HUES6 (cell line): ENCODE measurements around the gene ZNF516.

ENCODE experiments used
- H3K27ac ChIP-seq: 2 replicates; pipeline ENCODE4 v1.7.0; 2013; ENCODE audit warnings: low read depth, mild to moderate bottlenecking, low read length, inconsistent platforms
- H3K27me3 ChIP-seq: 2 replicates; pipeline ENCODE4 v1.6.1; 2013; ENCODE audit warnings: low read length; ENCODE audit not compliant: control insufficient read depth, insufficient read depth
- H3K36me3 ChIP-seq: 2 replicates; pipeline ENCODE4 v1.6.1; 2013; ENCODE audit warnings: low read length; ENCODE audit not compliant: control insufficient read depth, insufficient read depth
- H3K4me1 ChIP-seq: 2 replicates; pipeline ENCODE4 v1.6.1; 2013; ENCODE audit warnings: low read length; ENCODE audit not compliant: control insufficient read depth, insufficient read depth
- H3K4me3 ChIP-seq: 2 replicates; pipeline ENCODE4 v1.5.1; 2013; ENCODE audit warnings: low read depth, low read length
- H3K9ac ChIP-seq: one replicate; pipeline ENCODE4 v1.6.1; 2013; ENCODE audit warnings: mild to moderate bottlenecking, low read length
- H3K9me3 ChIP-seq: 2 replicates; pipeline ENCODE4 v1.6.1; 2013; ENCODE audit warnings: low read depth, low read length; ENCODE audit not compliant: control insufficient read depth, insufficient read depth

The ZNF516 gene

DNA sequence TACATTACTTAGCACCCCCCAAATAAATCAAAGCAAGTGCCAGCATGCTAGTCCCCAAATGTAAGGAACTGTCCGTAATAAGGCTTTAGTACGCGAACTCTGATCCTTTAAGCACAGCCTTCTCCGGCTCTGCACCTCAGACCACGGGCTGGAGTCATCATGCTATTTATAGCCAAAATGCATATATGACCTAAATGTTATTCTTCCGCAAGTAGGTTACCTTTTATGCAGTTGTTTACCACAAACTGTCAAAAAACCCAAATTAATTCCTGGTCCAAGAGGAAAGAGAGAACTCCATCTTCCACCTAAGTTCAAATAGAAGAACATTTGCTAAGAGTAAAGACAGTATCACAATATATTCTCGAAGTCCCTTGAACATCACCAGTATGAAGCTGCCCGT is 42.7 kb downstream of the ZNF516 start:
- no peaks in the 10 kb centered on the region for H3K9me3 ChIP-seq
- H3K4me3 ChIP-seq, result peak overlapping the region; percentile 57; the same call in 1 of the 2 replicates
- H3K4me1 ChIP-seq, result peaks cover 56% of the 10 kb centered on the region
- H3K27me3 ChIP-seq, result peaks cover 3% of the 10 kb centered on the region; the same call in 1 of the 2 replicates
- no peaks in the 10 kb centered on the region for H3K36me3 ChIP-seq
- no peak overlapping the region for H3K27ac ChIP-seq
- H3K9ac ChIP-seq, result no peak overlapping the region

DNA sequence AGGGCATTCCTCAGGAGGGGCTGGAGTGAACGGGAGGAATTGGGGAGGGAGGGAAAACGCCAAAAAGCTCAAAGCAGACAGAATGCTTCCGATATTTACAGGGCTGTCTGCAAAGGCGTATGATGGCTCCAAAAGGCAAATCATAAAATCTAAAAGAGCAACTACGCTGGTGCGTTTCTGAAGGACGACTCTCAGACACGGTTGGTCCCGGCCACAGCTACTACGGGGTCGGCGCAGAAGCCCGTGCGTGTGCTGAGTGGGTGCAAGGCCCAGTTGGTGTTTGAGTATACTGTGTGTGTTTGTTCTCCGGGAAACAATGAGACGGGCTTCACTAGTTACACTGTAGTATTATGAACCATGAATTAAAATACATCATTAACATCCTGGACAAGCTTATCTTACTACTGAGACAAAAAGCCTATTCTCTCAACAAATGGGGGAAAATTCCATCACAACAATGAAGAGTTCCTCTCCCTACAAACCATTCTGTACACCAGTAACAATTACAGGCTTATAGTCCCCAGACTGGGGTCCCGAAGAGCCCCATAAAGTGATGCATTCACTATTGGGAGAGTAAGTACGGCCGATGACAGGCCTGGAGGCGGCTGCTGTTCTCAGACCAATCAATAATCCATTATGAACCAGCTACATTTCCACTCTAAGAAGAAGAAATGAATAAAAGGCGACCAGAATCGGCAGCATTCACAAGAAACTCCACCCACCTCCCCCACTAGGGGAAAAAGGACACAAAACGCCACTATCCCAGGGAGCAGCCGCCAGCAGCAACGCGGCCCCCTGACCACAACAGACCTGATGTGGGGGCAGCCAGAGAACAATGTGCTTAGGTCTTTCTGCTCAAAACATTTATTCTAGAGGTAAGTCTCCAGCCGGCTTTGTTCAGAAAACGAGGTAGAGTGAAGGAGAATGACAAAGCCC is 43.4 kb downstream of the ZNF516 start:
- H3K9ac ChIP-seq, result peak overlapping the region; percentile 32
- H3K9me3 ChIP-seq, result no peaks in the 10 kb centered on the region
- H3K4me3 ChIP-seq, result peak overlapping the region; percentile 57
- H3K27me3 ChIP-seq, result peaks cover 3% of the 10 kb centered on the region; the same call in 1 of the 2 replicates
- no peaks in the 10 kb centered on the region for H3K36me3 ChIP-seq
- peaks cover 56% of the 10 kb centered on the region for H3K4me1 ChIP-seq
- no peak overlapping the region for H3K27ac ChIP-seq

DNA sequence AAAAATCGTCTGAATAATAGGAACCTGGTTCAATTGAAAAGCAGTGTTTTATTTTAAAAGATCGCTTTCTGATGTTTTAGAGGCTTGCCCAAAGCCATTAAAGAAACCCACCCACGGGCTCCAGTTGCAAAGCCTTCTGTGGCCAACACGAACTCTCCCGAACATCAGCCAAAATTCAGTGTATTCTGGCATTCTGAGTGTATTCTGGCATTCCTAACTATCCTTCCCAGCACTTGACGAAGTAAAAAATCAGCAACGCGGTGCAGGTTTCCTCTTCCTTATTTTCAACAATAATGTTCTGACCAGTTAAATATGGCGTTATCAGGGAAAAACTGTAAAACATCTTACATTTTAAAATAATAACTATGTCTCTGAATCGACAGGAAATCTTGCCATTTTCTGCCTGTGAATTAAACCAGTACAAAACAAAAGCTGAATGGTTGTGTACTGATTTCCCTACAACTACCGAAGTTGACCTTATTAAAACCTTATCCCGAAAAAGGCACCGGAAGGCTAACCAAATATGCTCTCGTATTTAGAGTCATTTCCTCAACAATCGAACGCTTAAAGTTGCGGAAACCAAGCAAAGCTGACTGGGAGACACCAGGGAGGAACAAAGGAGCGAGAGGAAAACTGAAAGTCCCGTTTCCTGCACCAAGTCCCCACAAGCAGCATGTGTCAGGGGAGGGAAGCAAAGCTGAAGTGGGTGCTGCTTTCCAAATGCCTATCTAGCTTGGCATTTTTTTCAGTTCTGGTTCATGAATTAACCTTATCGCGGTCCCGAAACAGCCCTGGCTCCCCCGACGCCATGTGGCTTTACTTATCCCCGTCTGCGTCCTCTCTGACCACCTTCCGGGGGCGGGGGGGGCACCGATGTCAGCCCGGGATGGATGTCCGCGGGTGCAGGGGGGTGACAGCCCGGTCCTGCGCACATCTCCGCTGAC is 44.3 kb downstream of the ZNF516 start:
- Histone ChIP-seq H3K9ac (peak overlapping the region; percentile 40), H3K4me3 (peak overlapping the region; percentile 57), H3K27me3 (peaks cover 3% of the 10 kb centered on the region; the same call in 1 of the 2 replicates), H3K4me1 (peaks cover 57% of the 10 kb centered on the region), H3K27ac (peak overlapping the region; percentile 4; the same call in 1 of the 2 replicates), H3K9me3 (no peaks in the 10 kb centered on the region), H3K36me3 (no peaks in the 10 kb centered on the region)

DNA sequence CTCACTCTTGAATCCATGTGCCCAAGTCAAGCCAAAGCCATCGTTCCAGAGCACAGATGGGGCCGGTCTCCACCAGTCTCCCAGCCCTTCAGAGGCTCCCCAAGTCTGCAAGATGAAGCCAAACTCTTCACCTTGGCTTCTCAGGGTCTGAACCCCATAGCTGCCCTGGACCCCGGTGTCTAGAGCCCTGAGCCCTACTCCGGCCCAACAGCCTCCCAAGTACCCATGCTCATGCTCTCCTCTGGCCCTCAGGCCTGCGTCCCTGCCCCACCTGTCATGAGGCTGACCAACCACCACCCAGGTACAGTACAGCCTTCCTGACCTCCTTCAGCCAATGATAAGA is 46.0 kb downstream of the ZNF516 start:
- H3K9me3 ChIP-seq, result no peaks in the 10 kb centered on the region
- peaks cover 3% of the 10 kb centered on the region; the same call in 1 of the 2 replicates for H3K27me3 ChIP-seq
- no peak overlapping the region for H3K4me3 ChIP-seq
- H3K4me1 ChIP-seq, result peaks cover 57% of the 10 kb centered on the region
- H3K9ac ChIP-seq, result no peak overlapping the region
- H3K27ac ChIP-seq, result no peak overlapping the region
- H3K36me3 ChIP-seq, result no peaks in the 10 kb centered on the region

DNA sequence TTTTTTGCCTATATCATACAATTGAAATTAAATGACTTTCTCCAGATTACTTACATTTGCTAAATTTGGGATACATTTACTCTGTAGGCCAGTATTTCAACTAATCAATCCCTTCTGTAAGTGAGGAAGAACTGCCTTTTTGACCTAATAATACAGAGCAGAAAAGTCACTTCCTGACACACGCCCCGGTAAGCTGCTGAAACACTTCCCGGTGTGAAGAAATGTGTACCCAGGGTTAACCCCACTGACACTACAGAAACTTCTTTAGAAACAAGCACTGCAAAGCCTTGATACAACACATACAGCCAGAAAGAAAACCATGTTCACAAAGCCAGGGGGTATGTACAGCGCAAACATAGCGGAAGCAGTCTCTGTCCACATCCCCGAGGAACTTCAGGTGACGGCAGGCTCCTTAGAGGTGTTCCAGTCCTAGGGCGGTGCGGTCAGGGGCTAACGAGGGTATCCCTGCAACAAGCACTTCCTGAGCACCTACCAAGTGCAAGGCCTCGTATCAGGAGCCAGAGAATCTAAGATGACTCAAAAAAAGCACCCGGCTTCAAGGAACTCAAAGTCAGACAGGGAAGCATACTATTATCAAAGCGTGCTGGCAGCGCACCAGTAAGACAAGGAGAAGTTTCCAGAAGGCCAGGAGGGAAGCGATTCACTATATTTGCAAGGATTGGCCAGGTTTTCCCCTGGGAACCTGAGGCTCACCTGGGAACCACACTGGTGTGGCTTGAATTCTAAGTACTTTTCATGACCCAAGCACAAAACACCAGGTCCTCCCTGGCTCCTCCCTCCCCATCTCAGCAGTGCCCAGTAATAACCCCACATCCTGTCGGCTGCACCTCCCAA is 46.6 kb downstream of the ZNF516 start:
- Histone ChIP-seq H3K27me3 (peaks cover 3% of the 10 kb centered on the region; the same call in 1 of the 2 replicates), H3K9me3 (no peaks in the 10 kb centered on the region), H3K27ac (no peak overlapping the region), H3K4me1 (peaks cover 52% of the 10 kb centered on the region), H3K9ac (no peak overlapping the region), H3K36me3 (no peaks in the 10 kb centered on the region), H3K4me3 (no peak overlapping the region)

DNA sequence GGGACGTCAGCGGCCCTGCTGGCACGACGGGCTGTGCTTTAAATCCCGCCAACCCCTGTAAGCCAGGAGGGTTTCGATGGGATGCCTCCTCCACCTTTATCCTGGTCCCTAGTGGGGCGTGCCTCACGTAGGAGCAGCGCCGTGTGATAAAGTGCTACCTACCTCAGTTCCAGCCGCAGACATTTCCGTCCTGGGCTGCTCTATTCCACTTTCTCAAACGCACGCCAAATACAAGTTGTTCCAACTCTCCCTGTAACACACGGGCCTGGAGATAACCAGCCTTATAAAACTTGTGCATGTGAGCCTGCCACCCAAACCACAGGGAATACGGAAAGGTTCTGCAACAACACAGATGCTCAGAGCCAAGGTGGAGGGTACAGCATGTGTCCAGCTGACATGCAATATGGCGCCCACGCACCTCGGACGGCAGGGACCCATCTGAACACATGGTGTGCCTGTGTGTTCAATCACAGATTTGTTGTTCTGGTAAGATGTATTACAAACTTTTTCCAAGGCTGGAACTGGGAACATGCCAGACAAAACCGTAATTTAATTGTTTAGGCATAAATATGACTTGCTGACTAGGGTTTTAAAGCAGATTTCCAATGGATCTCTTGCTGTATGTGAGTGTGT is 47.7 kb downstream of the ZNF516 start:
- Histone ChIP-seq H3K4me1 (peaks cover 41% of the 10 kb centered on the region), H3K36me3 (peaks cover 8% of the 10 kb centered on the region), H3K27me3 (peaks cover 3% of the 10 kb centered on the region; the same call in 1 of the 2 replicates)

DNA sequence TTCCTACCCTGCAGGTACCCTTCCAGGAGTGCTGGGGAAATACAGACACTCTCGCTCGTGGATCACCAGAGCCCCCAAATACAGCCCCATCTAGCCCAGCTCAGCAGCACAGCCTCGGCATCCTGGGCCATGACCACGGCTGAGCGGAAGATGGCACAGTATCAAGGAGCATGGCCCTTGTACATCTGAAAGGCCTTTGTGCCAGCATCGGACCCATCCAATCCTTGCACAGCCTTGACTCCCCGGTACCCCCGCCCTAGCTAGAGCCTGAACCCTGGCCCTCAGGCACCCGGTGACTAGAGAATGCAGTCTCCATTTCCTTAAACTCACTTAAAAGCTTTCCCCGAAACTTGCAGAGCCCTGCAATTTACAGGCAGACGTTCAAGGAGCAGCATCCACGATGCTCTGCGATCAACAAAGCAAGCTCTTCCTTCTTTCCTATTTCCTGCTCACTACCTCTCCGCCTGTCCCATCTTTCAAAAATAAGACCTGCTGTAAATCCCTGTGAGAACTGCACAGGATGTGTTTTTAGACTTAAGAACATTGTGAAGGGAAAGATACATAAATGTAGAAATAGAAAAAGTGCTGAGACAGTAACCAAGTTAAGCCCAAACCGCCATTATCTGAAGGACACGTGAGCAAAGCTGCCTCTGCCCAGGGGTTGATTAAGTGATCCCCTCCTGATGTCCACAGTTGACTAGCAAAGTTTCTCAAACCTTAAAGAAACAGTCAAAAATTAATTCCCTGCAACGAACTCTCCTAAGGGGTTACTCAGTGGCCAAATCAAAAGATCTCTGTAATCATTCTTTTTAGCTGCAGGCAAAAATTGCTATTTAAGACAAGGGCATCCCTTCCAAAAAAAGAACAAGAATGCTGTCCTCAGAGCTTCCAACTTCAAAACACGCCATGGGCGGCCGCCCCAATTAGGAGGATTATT is 48.5 kb downstream of the ZNF516 start:
- Histone ChIP-seq H3K4me1 (peaks cover 33% of the 10 kb centered on the region), H3K4me3 (no peak overlapping the region), H3K27ac (no peak overlapping the region), H3K9me3 (no peaks in the 10 kb centered on the region), H3K9ac (no peak overlapping the region), H3K36me3 (peaks cover 16% of the 10 kb centered on the region), H3K27me3 (no peaks in the 10 kb centered on the region; the same call in 1 of the 2 replicates)

More for the DNA sequence above, 47.7 kb downstream of the ZNF516 start:
- H3K9ac ChIP-seq, result no peak overlapping the region
- H3K4me3 ChIP-seq, result no peak overlapping the region
- H3K9me3 ChIP-seq, result no peaks in the 10 kb centered on the region
- H3K27ac ChIP-seq, result no peak overlapping the region

DNA sequence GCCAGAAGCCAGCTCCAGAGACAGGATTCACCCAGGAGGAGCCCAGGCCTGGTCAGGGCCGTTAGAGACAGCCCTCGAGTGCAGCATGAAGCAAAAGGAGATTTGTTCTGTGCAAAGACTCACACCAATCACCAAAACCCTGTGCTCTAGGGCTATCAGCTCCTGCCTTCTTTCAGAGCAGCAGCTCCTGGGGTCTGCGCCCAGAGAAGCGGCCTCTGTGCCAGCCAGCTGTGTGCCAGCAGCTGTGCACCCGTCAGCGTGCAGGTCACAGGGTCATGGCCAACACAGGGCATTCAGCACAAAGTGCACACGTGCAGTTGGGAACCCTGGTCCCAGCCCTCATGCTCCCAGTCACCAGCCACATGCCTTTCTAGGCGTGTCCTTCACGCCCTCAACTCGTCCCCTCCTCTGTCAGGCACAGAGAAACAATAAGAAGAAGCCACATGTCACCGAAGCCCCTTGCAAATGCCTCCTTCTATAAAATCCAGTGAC is 49.3 kb downstream of the ZNF516 start:
- H3K27me3 ChIP-seq, result no peaks in the 10 kb centered on the region
- no peak overlapping the region for H3K4me3 ChIP-seq
- H3K9me3 ChIP-seq, result no peaks in the 10 kb centered on the region
- peaks cover 29% of the 10 kb centered on the region for H3K4me1 ChIP-seq
- no peak overlapping the region for H3K27ac ChIP-seq
- H3K36me3 ChIP-seq, result peaks cover 23% of the 10 kb centered on the region
- no peak overlapping the region for H3K9ac ChIP-seq

DNA sequence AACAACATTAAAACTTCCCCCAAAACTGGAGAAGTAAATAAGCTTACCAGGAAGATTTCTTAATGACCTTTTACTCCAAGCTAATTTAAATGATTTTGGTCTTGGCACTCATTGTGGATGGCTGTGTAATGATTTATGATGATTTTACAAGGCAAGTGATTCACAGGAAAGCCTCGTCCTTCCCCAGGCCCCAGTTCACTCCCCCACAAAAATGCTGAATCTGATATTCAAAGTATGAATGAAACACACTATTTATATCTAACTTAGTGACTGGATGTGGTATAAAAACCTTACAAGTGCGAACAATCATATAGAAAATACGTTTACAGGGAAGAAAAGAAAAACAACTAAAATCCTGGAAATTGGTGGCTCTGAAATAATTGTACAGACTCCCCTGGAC is 49.8 kb downstream of the ZNF516 start:
- Histone ChIP-seq H3K4me3 (no peak overlapping the region), H3K36me3 (peaks cover 28% of the 10 kb centered on the region), H3K27me3 (no peaks in the 10 kb centered on the region), H3K4me1 (peaks cover 24% of the 10 kb centered on the region), H3K9me3 (no peaks in the 10 kb centered on the region), H3K27ac (no peak overlapping the region), H3K9ac (no peak overlapping the region)
